NCI-H2029 treated with DMSO at 0.1 percent for 48 hours (cell line): ENCODE measurements around the gene DYNLT2.
A peak's percentile ranks its signal among the peaks of the same experiment; 100 is the strongest.

ENCODE experiments used
- DNase-seq: peaks from one replicate; lab custom pipeline; 2025; lab: John Stamatoyannopoulos, UW

The DYNLT2 gene

DNA sequence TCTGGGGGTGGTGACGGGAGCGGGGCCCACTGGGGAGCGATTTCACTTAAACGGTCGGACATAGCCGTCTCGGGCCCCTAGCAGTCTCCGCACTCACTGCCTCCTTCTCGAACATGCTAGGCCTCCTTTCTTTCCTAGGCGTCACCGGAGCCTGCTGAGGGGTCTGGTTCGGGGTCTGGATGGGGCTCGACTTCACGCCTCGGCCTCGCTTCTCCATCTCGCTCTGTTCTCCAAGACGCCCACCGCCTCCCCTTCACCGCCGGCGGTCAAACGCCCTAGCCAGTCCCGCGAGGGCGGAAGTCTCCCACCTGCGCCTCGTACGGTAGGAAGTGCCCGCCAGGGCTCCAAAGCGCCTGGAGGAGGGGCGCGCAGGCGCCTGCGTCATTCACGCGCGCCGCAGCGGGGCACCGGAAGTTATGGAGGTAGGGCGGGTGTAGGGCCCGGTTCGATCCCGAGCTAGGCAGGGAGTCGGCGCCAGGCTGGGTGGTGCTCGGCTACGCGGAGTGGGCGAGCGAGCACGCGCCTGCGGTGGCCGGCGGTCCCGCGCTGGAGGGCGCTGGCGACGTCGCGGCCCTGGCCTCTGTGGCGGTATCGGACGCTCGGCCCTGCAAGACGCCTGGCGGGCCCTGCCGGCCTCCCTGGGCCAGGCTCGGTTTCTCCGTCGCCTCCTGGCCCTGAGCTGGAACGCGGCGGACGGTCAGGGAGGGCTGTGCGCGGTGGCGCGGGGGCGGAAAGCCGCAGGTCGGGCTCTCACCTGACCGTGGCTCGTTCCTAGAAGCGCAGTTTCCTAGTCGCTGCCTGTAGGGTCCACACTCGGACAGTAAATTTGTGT, at the start of gene DYNLT2, which contains the start of gene ERMARD:
TSS of gene DYNLT2 (minus strand) at position 331 of the 832 bp plus-strand sequence. CDS start at position 217, 114 bp downstream.
TSS of gene ERMARD (plus strand) at position 381 of the 832 bp plus-strand sequence. CDS start at position 417, 36 bp downstream.
- peak; percentile 73 for DNase-seq

DNA sequence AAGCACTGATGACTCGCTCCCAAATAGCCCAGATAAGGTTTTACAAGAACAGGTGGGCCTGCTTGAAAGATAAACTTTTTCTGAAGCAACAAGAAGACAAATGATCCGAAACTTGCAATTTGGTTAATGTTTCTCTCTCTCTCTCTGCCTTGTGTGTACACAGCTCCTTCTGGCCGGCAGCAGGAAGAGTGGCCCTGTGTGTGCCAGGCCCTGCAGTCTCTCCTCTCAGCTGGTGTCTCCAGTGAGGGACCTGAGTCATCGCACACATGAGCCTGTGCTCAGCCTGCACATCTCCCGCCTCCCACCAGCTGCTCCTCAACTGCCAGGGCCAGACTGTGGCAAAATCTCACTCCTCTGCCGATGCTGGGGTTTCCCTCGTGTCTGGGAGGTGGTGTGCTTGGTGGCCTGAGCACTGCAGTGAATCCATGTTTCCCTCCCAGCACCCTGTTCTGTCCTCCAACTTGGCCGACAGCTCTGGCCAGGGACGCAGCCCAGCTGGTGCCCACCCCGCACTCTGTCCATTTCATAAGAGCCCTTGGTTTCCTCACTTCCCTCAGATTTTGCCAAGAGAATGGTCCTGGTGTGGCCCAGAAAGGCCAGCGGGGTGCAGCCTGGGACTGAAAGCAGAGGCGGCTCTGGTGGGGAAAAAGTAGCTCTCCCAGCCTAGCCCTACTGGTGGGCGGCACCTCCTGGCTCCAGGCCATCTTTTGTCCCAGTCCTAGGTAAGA, 49.5 kb upstream of the DYNLT2 start:
- DNase-seq, result no peak

DNA sequence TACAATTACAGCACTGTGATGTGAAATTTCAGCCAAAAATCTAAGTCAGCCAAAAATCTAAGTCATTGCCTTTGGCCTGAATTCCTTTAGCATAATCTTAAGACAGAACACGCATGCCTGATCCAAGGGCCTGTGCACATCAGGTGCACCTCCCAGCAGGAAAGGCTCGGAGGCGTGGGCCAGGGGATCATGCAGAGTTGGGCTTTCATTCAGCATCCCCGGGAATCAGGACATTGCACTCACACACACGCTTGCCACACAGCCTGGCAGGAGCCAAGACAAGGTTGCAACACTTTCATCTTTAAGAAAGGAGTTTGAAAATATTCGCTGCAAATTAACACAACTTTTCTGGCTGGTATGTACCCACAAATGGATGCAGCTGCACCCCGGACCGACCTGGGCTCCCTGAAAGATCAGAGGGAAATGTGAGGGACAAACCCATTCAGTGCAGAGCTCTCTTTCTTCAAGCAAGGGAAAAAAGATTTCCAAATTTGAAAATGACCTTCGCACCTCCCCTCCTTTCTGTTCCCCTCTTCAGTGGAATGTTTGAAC, 48.8 kb upstream of the DYNLT2 start:
- no peak for DNase-seq

DNA sequence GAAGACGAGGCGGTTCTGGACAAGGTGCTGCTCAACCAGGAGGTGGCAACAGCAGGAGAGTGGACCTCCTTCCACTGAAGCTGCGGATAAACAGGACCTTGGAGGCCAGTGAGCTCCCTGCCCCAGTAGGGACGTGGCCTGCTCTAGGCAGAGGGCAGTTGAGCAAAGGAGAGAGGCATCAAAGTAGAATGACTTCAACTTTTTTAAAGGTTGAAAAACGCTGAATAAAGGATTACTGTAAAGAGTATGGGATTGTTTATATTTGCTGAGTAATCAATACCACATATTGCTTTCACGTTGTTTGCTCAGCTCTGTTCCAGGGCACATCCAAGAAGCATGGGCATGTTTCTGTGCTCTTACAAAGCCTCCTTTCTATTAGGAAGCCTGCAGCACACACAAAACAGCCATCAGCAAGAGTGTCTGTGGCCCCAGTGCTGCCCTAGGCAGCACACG, 48.1 kb upstream of the DYNLT2 start:
- no peak for DNase-seq

GRCh38 chr6:169798764-169799473, 47.5 kb upstream of the DYNLT2 start:
- no peak for DNase-seq

DNA sequence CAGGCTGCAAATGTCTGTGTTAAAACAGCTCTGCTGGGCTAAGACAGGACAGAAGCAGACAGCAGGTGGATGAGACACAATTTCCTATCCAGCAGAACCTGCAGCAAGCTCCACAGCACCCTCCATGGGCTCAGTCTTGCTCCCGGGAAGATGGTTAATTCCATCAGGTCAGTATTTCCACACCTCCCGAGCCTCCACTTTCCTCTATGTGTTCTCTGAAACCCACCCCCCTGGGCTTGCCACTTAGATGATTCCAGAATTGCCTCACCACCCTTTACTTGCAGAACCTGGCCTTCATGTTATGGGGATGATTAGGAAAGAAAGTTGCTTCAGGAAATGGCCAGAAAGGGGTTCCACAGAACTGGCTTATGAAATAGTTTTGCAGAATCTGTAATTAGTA, 43.8 kb upstream of the DYNLT2 start:
- DNase-seq, result no peak

- no peak for DNase-seq
Measured at GRCh38 chr6:169794317-169795055, 43.1 kb upstream of the DYNLT2 start.

- DNase-seq, result no peak
Measured at GRCh38 chr6:169793408-169793807, 42.0 kb upstream of the DYNLT2 start.

- DNase-seq, result no peak
Measured at GRCh38 chr6:169792306-169793015, 41.1 kb upstream of the DYNLT2 start.

GRCh38 chr6:169791721-169792131, 40.4 kb upstream of the DYNLT2 start:
- no peak for DNase-seq

DNA sequence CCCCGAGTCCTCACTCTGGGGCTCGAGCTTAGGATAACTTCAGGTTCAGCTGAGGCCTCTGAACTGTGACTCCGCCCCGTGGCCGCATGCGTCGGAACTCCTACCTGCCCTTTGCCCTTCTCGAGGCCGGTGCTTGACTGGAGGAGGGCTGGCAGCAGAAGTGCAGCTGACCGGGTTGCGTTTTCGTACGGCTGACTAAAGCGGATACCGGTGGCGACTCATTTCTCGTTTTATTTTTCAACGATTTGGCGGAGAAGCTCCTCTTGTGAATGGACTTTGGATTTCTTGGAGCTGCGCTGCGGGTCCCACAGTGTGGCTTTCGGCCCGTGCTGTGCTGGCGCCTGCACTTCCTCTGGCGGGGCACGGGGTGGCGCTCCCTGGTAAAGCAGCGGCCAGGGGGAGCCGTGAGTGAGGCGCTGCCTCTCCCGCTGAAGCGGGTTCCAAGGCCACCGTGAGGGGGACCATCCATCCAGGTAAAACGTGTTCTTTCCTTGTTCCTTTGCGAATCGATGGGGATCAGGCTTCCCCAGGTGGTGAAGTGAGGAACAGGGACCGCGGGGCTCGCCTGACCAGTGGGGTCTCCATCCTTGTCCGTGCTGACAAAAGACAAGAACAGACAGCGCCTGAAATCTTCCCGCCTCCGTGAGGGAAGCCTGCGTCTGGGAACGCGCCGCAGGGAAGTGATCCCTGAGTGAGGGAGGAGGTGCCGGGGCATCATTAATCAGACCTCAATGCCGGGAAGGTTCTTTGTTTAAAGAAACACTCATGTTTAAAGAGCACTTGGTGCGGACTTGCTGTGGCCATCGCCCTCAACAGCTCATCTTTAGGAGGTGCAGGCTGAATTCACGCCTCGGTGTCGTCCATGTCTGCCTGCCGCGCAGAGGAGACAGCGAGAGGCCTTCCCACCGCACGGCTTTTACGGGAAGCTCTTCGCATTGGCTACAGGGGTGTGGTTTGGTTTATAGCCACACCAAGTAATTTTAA, 38.9 kb upstream of the DYNLT2 start:
- peak; percentile 74 for DNase-seq

GRCh38 chr6:169789146-169789943, 38.0 kb upstream of the DYNLT2 start:
- no peak for DNase-seq

GRCh38 chr6:169788809-169789145, 37.4 kb upstream of the DYNLT2 start:
- DNase-seq, result no peak

- no peak for DNase-seq
Measured at GRCh38 chr6:169787797-169788196, 36.4 kb upstream of the DYNLT2 start.

- no peak for DNase-seq
Measured at GRCh38 chr6:169786349-169786748, 35.0 kb upstream of the DYNLT2 start.

DNA sequence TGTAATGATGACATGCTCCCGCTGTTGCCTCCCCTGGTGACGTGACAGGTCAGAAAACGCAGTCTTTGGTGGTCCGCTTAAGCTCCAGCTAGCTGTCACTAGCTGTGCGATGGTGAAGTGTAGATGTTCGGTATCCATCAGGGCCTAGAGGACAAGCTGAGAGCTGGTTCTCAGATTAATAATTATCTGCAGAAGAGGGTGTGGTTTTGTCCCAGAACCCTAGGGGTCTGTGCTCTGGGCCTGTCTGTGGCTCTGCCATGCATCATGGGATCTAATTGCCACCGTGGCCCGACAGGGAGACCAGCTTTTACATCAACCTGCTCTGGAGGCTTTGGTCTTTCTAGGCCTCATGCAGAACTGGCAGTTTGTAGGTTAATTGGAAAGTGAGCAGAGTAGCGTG, 34.2 kb upstream of the DYNLT2 start:
- no peak for DNase-seq

DNA sequence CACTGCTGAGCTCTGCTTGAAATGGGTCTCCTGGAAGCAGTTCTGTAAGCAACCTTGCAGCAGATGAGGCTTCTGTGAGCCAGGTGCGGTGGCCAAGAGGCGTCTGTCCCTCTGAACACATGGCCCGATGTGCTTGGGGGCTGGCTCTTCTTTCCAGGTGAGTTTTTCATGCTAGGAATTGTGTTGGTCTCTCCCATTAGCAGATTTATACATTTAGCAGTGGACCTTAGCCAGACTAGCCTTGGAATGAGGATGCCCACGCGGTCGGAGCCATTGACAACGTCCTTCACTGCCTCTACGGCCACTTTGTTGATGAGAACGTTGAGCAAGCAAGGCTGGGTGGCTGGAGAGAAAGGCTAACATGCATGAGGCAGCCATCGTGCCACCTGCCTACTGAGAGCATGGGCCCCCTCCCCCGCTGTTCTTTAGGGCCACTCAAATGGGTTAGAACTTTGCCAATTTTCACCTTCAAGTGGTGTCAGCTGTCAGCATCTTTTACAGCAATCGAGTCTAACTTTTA, 33.5 kb upstream of the DYNLT2 start:
- no peak for DNase-seq
